SH-SY5Y (cell line): ENCODE results near the gene MYO1B.

Experiments
- GATA2 ChIP-seq: IDR thresholded peaks from 2 replicates; pipeline ENCODE4 v1.6.1; 2011; ENCODE audit warnings: mild to moderate bottlenecking, low read depth, low read length
- GATA3 ChIP-seq: IDR thresholded peaks from 2 replicates; pipeline ENCODE4 v1.6.1; 2011; ENCODE audit warnings: low read depth, mild to moderate bottlenecking, low read length, moderate library complexity

- TF ChIP-seq GATA2 (no peak), GATA3 (no peak)
These were observed 66.4 kb downstream of the MYO1B start for GRCh38 chr2:191311627-191312026.
